DND-41 (cell line): ENCODE results near the gene PTPRE.

Experiments
- EZH2 ChIP-seq: IDR thresholded peaks from 3 replicates; pipeline ENCODE4 v1.6.1; 2012; ENCODE audit warnings: borderline replicate concordance, low read depth, mild to moderate bottlenecking, moderate library complexity, low read length, inconsistent platforms; ENCODE audit not compliant: severe bottlenecking
- TF ChIP-seq, protein P1 (sequence below): IDR thresholded peaks from 2 replicates; pipeline ENCODE4 v1.5.1; 2012; ENCODE audit warnings: borderline replicate concordance, low read length, moderate library complexity, mild to moderate bottlenecking; ENCODE audit not compliant: poor library complexity, severe bottlenecking; ENCODE audit errors: extremely low read depth

DNA sequence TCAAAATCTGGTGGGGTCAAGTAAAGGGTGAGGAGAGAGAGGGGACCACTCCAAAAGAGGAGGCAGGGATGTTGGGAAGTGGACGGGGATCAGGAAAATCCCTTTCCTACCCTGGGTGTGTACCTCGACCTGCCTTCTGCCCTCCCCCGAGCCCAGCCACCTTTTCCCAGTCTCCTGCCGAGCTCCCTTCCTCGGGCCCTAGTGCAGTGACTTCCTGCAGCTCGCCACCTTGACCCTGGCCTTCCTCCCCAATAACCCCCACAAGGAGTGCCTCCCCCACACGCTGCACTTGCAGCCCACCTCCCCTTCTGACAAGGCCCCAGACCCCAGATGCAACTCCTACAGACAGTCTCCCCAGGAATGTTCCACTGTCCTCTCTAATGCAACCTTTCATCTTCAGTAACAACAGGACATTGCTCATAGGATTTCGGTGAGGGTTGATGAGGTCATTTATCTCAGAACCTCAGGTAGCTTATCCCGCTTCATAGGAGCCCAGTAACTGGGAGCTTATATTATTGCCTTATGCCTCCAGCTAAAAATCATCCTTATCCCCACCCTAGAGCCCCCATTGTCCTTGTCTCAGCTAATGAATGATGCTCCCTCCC, 129.2 kb downstream of the PTPRE start:
- TF ChIP-seq, protein P1, sequence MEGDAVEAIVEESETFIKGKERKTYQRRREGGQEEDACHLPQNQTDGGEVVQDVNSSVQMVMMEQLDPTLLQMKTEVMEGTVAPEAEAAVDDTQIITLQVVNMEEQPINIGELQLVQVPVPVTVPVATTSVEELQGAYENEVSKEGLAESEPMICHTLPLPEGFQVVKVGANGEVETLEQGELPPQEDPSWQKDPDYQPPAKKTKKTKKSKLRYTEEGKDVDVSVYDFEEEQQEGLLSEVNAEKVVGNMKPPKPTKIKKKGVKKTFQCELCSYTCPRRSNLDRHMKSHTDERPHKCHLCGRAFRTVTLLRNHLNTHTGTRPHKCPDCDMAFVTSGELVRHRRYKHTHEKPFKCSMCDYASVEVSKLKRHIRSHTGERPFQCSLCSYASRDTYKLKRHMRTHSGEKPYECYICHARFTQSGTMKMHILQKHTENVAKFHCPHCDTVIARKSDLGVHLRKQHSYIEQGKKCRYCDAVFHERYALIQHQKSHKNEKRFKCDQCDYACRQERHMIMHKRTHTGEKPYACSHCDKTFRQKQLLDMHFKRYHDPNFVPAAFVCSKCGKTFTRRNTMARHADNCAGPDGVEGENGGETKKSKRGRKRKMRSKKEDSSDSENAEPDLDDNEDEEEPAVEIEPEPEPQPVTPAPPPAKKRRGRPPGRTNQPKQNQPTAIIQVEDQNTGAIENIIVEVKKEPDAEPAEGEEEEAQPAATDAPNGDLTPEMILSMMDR = no peak
- no peak for TF ChIP-seq EZH2
